Loucy (cell line): ENCODE results near the gene PI4KA.
"Not testable (repeated sequence)": the region's sequence is repeated elsewhere in the genome, so short reads cannot be mapped to it uniquely, and the experiment has no call there.

Source experiments
- EZH2phosphoT487 ChIP-seq: fragments of 200-600 bp; IDR thresholded peaks from 2 replicates; pipeline ENCODE4 v1.6.1; 2018; ENCODE audit warnings: antibody characterized with exemption, mild to moderate bottlenecking, moderate library complexity, borderline replicate concordance
- TF ChIP-seq, protein P1 (sequence below): fragments of 200-600 bp; sonication (generic); conservative IDR thresholded peaks from 2 replicates; pipeline ENCODE4 v1.5.1; 2014; ENCODE audit warnings: mild to moderate bottlenecking, antibody characterized with exemption, low read length

- TF ChIP-seq, protein P1, sequence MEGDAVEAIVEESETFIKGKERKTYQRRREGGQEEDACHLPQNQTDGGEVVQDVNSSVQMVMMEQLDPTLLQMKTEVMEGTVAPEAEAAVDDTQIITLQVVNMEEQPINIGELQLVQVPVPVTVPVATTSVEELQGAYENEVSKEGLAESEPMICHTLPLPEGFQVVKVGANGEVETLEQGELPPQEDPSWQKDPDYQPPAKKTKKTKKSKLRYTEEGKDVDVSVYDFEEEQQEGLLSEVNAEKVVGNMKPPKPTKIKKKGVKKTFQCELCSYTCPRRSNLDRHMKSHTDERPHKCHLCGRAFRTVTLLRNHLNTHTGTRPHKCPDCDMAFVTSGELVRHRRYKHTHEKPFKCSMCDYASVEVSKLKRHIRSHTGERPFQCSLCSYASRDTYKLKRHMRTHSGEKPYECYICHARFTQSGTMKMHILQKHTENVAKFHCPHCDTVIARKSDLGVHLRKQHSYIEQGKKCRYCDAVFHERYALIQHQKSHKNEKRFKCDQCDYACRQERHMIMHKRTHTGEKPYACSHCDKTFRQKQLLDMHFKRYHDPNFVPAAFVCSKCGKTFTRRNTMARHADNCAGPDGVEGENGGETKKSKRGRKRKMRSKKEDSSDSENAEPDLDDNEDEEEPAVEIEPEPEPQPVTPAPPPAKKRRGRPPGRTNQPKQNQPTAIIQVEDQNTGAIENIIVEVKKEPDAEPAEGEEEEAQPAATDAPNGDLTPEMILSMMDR, result not testable (repeated sequence)
- TF ChIP-seq EZH2phosphoT487, result not testable (repeated sequence)
Measured at GRCh38 chr22:20736891-20737290, 121.7 kb downstream of the PI4KA start.
